CD4-positive, alpha-beta T cell treated with Interleukin-10 for 1 hour (primary cell): ENCODE data around the gene CD22.
A peak's percentile ranks its signal among the peaks of the same experiment; 100 is the strongest.

Source experiments
- DNase-seq: peaks from one replicate; pipeline ENCODE4 v3.0.0-alpha.2; 2020

CD22 gene

DNA sequence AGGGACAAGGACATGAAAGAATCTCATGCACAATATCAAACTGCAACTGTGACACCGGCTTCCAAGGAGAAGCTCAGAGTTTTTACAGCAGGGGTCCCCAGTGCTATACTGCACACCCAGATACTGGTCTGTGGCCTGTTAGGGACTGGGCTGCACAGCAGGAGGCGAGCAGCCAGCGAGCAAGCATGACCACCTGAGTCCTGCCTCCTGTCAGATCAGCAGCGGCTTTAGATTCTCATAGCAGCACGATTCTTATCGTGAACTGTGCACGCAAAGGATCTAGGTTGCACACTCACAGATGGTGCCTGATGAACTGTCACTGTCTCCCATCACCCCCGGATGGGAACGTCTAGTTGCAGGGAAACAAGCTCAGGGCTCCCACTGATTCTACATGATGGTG, 13.1 kb upstream of the CD22 start:
- DNase-seq = no peak

DNA sequence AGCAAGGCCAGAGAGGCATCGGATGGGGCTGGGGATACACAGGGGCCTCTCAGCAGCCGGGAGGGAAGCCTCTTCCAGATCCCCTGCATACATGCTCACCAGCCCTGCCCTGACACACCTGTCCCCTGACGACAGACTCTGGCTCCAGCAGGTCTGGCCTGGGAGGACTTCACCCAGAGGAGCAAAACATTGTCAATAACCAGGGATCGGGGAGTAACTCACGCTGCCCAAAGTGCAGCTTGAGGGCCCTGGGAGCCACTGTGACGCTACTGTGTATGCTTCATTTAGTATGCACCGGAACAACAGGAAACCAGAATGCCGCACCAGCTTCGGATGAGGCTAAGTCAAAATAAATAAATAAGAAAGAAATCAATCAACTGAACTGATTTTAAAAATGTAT, 12.4 kb upstream of the CD22 start:
- DNase-seq = no peak

DNA sequence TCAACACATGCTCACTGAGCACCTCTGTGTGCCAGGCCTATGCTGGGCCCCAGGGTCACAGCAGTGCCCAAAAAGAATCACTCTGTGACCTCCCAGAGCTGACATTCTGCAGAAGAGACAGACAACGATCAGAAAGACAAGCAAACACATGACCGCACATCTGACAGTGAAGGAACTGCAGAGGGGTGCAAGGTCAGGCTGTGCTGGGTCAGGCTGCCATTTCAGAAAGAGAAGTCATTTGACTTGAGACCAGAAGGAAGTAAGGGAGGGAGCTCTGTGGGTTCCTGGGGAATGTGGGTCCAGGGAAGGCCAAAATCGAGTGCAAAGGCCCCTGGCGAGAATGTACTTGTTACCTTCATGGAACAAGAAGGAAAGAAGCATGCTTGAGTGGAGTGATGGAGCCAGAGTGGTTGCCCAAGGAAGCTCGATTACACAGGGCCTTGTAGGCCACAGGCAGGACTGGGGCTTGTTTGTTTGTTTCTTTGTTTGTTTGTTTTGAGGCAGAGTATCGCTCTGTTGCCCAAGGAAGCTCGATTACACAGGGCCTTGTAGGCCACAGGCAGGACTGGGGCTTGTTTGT, 11.4 kb upstream of the CD22 start:
- no peak for DNase-seq

DNA sequence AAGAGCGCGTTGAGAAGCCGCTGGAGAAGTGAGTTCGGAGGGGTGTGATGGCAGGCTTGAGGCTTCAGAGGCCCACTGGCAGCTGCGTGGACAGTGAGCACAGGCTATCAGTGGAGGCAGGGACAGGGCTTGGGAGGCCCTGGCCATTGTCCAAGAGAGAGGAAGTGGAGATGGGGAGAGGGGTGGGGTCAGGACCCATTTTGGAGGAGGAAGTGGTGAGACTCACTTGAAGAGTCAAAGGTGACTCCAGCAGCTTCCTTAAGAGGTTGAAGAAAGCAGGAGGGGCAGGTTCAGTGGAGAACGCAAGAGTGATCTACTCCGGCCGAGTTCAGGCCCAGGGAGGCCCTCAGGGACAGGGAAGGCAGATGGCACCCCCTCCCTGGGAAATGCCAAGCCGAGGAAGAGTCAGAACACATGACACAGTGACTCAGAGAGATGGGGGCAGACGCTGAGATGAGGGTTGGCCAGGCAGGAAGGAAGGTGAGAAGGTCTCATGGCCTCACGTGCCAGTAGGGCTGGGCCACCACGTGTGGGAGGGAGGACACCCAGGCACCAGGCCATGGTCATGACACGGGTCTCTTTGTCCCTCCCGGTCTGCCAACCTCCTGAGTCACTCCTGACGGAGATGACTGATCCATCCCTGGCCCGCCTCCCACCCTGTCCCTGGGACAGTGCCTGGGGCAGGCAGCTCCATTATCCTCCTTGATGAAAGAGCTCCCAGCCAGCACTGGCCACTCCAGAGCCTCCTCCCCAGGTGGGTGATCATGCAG, 10.1 kb upstream of the CD22 start:
- DNase-seq = no peak

DNA sequence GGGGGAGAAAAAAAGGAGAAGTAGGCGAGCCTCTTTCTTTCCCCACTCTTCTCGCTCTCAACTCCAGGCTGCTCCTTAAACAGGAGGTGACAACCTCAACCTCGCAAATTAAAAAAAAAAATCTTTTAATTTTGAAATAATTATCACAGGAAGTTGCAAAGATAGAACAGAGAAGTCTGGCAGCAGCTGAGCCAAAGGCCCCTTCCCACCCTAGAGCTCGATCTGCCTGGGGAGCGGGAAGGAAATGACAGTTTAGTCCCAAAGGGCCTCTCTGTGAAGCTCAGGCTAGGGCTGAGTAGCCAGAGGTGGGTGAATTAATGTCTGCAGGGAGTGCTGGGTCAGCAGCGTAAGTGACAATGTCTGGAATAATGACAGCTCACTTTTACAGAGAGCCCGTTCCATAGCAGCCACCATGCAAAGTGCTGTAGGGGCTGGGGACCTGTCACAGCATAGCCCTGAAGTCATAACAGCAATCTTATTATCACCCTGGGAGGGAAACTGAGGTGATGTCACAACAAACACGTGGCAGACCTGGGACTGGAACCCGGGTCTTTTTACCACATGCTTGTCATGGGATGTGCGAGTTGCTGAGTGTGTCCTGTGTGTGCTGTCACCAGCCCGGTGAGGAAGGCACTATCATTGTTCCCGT, 8.8 kb upstream of the CD22 start:
- no peak for DNase-seq

DNA sequence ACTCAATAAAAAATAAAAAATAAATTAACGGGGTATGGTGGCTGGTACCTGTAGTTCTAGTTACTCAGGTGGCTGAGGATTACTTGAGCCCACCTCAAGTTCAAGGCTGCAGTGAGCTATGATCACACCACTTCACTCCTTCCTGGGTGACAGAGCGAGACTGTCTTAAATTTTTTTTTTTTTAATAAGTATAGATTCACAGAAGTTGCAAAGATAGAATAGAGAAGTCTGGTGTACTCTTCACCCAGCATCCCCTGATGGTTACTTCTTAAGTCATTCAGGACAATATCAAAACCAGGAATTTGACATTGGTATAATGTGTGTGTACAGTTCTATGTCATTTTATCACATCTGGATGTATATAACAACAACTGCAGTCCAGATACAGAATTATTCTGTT, 7.7 kb upstream of the CD22 start:
- no peak for DNase-seq

DNA sequence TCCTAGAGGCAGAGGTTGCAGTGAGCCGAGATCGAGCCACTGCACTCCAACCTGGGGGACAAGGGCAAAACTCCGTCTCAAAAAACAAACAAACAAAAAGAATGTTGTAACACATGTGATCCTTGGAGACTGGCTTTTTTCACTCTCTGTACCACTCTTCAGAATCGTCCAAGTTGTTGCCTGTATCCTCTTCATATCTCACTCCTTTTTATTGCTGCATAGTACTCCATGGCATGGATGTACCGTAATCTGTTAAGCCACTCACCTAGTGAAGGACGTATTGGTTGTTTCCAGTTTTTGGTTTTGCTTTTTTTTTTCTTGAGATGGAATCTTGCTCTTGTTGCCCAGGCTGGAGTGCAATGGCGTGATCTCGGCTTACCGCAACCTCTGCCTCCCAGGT, 7.0 kb upstream of the CD22 start:
- DNase-seq = no peak

DNA sequence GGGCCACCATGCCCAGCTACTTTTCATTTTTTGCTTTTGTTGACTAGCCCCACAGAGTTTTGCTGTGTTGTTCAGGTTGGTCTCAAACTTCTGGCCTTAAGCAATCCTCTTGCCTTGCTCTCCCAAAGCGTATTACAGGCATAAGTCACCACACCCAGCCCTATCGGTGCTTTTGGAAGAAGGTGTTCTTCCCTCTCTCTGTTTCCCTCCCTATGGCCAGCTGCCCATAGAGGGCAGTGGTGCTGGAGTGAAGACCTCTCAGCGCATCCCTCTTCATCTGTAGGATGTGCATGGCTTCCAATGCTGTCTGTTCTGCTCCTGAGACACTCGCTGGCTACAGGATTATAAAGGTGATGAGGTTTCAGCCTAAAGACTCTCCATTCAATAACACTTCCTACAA, 1.3 kb upstream of the CD22 start:
- DNase-seq = no peak

DNA sequence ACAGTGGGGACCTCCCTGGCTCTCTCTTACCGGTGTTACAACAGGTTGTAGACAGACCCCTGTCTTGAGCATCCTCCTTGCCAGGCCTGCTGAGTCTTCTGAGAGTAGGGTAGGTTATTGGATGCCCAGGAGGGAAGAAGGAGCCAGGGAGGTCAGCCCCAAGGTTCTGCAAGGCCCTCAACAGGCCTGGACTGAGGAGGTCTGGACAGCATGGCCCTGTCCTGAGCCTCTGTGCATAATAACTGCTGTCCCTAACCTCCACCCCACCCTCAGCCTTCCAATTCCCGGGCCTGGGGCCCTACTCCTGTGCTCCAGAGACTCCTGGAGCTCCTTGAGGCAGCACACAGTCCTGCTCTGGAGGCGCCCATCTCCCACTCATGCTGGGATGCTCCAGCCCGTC, 336 bp downstream of the CD22 start:
- no peak for DNase-seq

DNA sequence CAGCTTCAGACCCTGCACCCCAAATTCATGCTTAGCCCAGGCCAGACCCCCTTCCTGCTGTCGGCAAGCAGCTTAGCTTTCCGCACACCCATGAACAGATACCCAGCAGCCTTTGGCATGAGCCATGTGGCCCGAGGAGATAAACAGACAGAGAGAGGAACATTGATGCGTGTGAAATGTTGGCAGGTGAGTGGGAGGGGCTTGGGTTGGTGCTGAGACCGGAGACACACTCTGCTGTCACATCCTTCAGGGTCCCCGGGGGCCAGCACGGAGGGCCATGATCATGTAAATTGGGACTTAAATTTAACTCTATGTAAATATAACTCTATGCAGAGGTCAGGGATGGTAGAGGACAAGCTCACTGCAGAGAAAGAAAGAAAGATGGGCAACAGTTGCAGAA, 1.5 kb downstream of the CD22 start:
- no peak for DNase-seq

DNA sequence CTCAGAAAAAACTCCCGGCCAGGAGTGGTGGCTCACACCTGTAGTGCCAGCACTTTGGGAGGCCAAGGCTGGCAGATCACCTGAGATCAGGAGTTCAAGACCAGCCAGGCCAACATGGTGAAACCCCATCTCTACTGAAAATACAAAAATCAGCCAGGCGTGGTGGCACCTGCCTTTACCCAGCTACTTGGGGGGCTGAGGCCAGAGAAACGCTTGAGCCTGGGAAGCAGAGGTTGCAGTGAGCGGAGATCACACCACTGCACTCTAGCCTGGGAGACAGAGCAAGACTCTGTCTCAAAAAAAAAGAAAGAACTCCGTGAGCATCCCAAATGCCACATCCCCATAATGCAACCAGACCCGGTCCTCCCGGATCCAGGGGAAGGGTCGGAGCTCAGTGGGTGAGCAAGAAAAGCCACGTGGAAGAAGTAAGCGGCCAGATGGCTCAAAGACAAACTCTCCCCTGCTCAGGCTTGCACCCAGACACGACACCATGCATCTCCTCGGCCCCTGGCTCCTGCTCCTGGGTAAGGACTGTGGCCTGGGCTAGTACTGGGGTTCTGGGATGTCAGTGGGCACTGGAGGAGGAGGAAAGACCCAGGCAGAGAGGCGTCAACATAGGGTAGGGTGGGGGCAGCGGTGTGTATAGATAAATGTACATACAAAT, 2.7 kb downstream of the CD22 start:
- no peak for DNase-seq

DNA sequence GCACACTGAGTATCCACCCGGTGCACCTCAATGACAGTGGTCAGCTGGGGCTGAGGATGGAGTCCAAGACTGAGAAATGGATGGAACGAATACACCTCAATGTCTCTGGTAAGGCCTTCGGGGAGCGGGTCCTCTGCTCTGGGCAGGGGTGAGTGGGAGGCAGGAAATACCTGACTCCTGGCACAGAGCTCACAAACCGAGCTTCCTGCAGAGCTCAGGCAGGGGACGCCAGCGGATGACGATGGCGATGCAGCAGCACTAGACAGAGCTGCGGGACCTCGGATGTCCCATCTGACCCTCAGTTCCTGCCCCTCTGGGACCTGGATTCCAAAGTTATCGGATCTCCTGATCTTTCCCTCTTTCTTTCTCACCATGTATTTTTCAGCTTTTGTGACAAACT, 3.8 kb downstream of the CD22 start:
- peak; percentile 22 for DNase-seq

DNA sequence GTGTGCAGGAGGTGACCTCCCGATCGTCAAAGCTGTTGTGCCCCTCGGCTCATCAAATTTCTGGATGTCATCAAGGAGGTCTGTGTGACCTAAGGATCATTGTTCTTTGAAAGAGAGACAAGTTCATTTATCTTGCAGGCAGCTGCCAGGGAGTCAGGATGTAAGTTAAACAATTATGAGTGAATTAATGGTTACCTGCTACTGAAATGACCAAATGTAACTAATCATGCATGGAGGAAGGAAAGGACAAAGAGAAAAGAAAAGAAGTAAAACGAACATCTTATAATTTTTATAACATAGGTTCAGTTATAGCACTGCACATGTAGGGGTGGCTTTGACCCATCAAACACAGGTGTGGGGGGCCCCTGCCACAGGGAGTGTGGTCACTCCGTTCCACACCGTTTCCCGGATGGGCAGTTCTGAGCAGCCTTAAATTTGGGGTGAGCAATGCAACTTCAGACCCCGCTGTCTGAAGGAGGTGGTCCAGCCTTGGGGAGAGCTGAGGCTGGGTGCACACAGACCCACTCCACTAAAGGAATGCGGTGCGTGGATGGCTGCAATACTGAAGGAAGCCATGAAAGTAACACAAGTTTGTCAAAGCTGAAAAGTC, 5.3 kb downstream of the CD22 start:
- DNase-seq = no peak

DNA sequence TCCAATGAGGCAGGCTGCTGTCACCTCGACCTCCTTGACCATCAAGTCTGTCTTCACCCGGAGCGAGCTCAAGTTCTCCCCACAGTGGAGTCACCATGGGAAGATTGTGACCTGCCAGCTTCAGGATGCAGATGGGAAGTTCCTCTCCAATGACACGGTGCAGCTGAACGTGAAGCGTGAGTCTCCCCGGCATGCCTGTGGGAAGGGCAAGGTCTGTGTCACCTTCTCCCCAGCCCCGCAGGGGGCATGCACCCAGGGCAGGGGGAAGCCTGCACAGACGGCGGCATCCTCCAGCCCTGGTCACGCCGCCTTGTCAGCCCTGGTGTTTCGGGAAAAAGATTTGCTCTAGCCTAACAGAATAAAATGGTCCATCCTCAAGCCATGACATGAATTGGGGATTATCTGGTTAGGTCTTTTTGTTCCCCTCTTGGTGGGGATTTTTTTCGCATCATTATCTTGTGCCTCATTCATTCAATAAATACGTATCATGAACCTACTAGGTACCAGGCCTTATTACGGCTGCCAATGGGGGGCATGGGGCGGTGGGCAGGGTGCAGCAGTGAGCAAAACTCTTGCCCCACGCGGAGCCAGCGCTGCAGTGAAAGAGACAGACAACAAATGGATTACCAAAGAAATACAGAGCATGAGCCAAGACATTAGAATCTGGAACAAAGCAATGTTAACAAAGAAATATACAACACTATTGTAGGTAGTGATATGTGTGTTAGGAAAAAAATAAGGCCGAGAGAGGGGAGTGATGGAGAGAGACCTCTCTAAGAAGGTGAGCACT, 7.4 kb downstream of the CD22 start:
- DNase-seq = no peak

DNA sequence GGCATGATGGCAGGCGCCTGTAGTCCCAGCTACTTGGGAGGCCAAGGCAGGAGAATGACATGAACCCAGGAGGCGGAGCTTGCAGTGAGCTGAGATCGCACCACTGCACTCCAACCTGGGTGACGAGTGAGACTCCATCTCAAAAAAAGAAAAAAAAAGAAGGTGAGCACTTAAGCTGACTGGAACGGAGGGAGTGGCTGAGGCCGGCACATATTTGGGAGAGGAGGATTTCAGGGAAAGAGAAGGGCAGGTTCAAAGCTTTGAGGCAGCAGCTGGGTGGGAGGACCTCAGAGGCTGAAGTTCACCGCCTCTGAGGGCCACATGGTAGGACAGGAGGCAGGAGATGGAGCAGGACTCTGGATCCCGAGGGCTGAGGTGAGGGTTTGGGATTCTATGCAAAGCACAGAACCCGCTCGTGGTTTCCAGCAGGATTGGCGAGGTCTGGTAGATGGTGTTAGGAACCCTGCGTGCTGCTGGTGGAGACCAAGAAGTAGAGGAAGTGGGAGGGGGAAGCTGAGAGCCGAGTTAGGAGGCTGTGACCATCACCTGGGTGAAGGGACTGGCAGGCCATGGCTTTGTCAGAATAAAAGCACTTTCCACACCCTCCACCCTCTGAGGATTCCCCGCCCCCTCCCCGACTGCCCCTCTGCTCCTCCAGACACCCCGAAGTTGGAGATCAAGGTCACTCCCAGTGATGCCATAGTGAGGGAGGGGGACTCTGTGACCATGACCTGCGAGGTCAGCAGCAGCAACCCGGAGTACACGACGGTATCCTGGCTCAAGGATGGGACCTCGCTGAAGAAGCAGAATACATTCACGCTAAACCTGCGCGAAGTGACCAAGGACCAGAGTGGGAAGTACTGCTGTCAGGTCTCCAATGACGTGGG, 8.4 kb downstream of the CD22 start:
- no peak for DNase-seq

DNA sequence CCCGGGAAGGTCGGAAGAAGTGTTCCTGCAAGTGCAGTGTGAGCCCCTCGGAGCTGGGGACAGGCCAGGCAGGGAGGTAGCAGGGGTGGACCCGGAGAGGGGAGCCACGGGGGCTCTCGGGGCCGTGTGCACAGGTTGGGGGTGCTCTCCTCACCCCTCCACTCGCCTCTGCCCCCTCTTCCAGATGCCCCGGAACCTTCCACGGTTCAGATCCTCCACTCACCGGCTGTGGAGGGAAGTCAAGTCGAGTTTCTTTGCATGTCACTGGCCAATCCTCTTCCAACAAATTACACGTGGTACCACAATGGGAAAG, 9.0 kb downstream of the CD22 start:
- DNase-seq = no peak

DNA sequence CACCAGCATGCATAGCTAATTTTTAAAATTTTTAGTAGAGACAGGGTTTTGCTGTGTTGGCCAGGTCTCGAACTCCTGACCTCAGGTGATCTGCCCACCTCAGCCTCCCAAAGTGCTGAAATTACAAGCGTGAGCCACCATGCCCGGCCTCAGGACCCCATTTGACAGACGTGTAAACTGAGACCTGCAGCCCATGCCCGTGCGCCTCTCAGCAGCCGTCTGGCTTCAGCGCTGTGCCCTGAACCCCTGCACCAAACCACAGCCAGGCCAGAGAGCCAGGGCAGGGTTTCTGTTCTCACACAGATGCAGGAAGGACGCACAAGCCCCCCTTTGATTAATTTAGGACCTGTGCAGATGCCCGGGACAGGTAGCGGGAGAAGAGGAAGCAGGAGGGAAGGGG, 11.4 kb downstream of the CD22 start:
- DNase-seq = no peak

DNA sequence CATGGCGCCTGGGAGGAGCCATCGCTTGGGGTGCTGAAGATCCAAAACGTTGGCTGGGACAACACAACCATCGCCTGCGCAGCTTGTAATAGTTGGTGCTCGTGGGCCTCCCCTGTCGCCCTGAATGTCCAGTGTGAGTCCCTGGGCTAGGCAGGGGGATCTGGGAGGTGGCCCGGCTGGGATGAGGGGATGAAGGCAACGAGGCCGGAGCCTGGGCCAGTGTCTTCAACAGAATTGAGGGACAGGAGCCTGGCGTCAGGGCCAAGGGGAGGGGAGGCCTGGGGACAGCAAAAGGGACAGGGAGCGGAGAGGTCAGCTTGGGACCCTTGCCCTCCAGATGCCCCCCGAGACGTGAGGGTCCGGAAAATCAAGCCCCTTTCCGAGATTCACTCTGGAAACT, 12.0 kb downstream of the CD22 start:
- no peak for DNase-seq

DNA sequence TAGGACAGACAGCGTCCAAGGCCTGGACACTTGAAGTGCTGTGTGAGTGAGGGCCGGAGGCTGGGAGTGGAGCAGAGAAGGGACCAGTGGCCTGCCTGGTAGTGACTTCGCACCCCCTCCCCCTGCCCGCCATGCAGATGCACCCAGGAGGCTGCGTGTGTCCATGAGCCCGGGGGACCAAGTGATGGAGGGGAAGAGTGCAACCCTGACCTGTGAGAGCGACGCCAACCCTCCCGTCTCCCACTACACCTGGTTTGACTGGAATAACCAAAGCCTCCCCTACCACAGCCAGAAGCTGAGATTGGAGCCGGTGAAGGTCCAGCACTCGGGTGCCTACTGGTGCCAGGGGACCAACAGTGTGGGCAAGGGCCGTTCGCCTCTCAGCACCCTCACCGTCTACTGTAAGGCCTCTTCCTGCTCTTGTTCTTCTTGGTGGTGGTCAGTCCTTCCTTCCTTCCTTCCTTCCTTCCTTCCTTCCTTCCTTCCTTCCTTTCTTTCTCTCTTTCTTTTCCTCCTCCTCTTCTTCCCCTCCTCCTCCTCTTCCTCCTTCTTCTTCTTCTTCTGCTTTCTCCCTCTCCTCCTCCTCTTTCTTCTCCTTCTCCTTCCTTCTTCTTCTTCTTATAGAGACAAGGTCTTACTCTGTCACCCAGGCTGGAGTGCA, 12.7 kb downstream of the CD22 start:
- DNase-seq = no peak

DNA sequence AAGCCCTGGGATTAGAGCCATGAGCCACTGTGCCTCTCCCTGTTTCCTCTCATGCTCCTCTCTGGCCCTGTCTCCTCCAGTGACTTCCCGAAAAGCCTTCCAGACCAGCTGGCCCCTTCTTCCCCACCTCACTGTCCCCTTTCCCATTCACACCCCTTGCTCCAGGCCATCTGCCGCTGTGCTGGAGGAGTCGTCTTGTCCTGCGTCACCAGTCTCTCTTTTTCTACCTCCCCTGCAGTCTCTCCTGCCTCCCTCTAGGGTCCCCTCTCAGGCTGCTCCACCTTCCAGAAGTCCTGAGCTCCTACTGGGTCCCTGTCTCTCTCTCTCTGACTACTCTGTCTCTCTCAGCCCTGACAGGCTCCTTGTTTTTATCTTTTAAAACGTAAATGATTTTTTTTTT, 13.4 kb downstream of the CD22 start:
- DNase-seq = no peak

DNA sequence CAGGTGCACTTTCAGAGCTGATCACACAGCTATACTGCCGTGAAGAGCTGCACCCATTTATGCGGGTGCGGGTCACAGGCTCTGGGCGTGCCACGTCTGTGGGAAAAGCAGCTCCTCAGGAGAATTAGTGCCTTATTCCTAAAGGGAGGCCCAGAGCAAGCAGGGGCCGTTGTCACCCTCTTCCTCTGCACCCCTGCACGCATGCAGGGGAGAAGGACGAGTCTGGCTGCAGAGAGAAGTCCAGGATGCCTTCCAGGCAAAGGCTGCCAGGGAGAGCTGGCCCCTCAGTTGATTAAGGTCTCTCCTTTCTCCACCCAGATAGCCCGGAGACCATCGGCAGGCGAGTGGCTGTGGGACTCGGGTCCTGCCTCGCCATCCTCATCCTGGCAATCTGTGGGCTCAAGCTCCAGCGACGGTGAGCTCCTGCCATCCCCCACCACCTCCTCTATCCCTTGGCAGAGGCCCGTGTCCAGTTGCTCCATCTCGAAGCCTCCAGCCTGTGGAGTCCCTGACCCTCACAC, 15.6 kb downstream of the CD22 start:
- no peak for DNase-seq
